ENCODE results near the gene AFF3.

AFF3 gene

DNA sequence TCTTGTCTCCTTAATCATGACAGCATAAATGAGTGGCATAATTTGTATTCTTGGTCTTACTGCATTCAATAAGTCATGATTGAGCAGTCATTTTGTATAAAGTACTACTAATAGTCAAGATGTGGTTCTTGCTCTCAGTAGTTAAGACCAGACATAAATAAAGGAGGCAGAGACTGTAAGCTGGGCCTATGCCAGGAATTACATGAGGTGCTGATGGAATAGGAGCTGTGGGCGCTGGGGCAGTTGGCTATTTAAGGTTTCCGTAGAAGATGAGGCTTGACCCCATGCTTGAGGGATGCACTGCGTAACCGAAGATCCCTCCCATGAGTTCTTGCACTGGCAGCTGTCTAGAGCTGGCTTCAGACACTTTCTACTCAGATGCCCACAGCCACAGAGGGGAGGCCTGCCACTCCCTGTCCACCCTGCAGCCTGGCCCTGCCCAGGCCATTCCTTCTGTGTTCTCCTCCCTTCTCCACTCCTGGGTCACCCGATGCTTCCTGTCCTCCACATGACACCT is 501.7 kb downstream of the AFF3 start:
- Histone ChIP-seq H3K27me3 (ENCODE audit: control insufficient read depth in 5 of 5, insufficient read depth in 4 of 5, low read length in 5 of 5) (no peaks in the 10 kb centered on the region), H3K9me3 (ENCODE audit: control insufficient read depth in 5 of 5, low read length in 5 of 5) (no peaks in the 10 kb centered on the region), H3K4me1 (ENCODE audit: control insufficient read depth in 5 of 5, insufficient read depth in 5 of 5, low read length in 5 of 5) (peaks cover 14 to 48% (median 38%) of the 10 kb centered on the region in 5 donors), H3K4me3 (ENCODE audit: low read depth in 1 of 5, low read length in 5 of 5) (no peak overlapping the region), H3K36me3 (ENCODE audit: control insufficient read depth in 5 of 5, insufficient read depth in 5 of 5, low read length in 5 of 5) (no peaks in the 10 kb centered on the region), H3K9ac (ENCODE audit: low read length in 5 of 5) (no peak overlapping the region), H3K27ac (ENCODE audit: low read depth, low read length) (no peak overlapping the region)

DNA sequence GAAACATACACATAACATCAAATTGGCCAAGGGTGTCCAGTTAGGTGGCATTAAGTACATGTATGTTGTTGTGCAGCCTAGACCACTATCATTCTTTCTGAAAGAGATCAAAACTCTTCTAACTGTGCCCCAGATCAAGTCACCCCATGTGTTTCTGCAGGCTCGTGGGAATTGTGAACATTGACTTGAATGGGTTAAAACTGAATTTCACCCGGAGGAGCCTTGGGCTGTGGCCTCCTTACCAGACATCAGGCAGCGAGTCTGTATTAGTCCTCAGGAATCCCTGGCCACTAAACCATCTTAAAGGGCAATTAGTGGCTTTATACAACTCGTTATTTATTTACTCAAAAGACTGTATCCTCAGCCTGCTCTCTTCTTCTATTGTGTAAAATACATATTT is 503.6 kb downstream of the AFF3 start:
- Histone ChIP-seq H3K27me3 (ENCODE audit: control insufficient read depth in 5 of 5, insufficient read depth in 4 of 5, low read length in 5 of 5) (no peaks in the 10 kb centered on the region), H3K36me3 (ENCODE audit: control insufficient read depth in 5 of 5, insufficient read depth in 5 of 5, low read length in 5 of 5) (no peaks in the 10 kb centered on the region), H3K9me3 (ENCODE audit: control insufficient read depth in 5 of 5, low read length in 5 of 5) (no peaks in the 10 kb centered on the region), H3K4me1 (ENCODE audit: control insufficient read depth in 5 of 5, insufficient read depth in 5 of 5, low read length in 5 of 5) (peaks cover 7 to 45% (median 25%) of the 10 kb centered on the region in 5 donors), H3K4me3 (ENCODE audit: low read depth in 1 of 5, low read length in 5 of 5) (no peak overlapping the region), H3K9ac (ENCODE audit: low read length in 5 of 5) (no peak overlapping the region), H3K27ac (ENCODE audit: low read depth, low read length) (no peak overlapping the region)

DNA sequence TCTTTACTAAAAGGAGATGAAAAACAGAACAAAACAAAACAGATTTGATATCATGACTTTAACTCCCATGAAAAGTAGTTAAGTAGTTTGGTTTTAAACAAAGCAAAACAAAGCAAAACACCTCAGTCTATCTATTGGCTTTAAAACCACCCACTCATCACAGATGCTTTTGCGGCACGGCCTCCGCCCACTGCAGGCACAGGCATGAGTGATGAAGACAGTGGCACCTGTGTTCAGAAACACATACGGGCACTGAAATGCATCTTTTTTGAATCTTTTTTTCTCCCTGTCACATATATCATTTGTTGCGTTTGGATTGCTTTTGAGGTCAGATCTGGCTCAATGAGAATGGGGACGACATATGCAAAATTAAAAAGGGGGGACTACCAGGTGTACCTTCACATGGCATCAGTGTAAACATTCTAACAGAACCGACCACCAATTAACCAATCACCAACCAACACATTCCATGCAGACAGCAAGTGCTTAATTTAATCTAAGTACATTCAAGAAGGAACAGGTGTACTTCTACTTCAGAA is 505.2 kb downstream of the AFF3 start:
- peaks cover 0 to 7% (median 0%) of the 10 kb centered on the region in 5 donors for H3K9me3 ChIP-seq (ENCODE audit: control insufficient read depth in 5 of 5, low read length in 5 of 5)
- no peaks in the 10 kb centered on the region for H3K36me3 ChIP-seq (ENCODE audit: control insufficient read depth in 5 of 5, insufficient read depth in 5 of 5, low read length in 5 of 5)
- H3K4me3 ChIP-seq (ENCODE audit: low read depth in 1 of 5, low read length in 5 of 5), result no peak overlapping the region
- H3K4me1 ChIP-seq (ENCODE audit: control insufficient read depth in 5 of 5, insufficient read depth in 5 of 5, low read length in 5 of 5), result peaks cover 7 to 39% (median 20%) of the 10 kb centered on the region in 5 donors
- peak overlapping the region; percentile 79 for H3K27ac ChIP-seq (ENCODE audit: low read depth, low read length)
- H3K9ac ChIP-seq (ENCODE audit: low read length in 5 of 5), result no peak overlapping the region
- H3K27me3 ChIP-seq (ENCODE audit: control insufficient read depth in 5 of 5, insufficient read depth in 4 of 5, low read length in 5 of 5), result no peaks in the 10 kb centered on the region

DNA sequence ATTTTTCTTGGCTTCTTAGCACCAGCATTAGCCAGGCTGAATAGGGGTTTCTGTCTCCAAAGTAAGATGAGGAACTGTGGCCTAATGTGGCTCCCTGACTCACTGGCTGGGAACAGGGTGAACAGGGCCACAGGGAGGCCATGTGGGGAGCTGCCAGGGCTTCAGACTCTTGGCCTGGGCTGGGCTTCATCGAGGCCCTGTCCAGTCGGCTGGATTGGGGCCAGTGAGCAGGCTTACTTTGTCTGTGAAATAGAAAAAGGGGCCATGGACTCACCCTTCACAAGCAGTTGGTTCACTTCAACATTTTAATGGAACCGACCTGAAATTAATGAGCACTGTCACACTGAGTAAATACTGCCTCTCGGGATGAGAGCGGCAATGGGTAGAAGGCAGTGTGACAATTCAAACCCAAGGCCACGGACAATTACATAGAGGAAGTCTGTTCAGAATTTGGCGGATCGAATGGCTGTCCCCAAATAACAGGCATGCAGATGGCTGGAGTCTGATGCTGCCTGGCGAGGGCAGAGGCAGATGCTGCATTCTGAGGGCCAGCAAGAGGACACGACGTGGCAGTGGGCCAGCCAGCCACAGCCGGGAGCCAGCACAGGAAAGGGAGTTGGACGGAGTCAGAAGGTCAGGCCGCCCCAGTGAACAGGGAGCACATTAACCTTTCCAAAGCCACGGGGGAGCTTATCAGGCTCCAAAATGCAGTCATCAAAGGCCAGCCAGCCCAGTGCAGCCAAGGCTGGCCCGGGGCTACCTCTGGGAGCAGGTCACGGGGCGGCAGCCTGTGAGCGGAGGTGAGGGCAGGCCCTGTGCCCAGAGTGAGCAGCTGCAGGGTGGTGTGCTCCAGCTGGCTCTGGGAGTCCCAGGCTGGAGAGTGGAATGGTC is 506.0 kb downstream of the AFF3 start:
- H3K4me1 ChIP-seq (ENCODE audit: control insufficient read depth in 5 of 5, insufficient read depth in 5 of 5, low read length in 5 of 5), result peaks cover 7 to 42% (median 20%) of the 10 kb centered on the region in 5 donors
- H3K9ac ChIP-seq (ENCODE audit: low read length in 5 of 5), result peak overlapping the region in 2 of 5 donors; percentile 31 to 37
- no peaks in the 10 kb centered on the region for H3K27me3 ChIP-seq (ENCODE audit: control insufficient read depth in 5 of 5, insufficient read depth in 4 of 5, low read length in 5 of 5)
- no peaks in the 10 kb centered on the region for H3K36me3 ChIP-seq (ENCODE audit: control insufficient read depth in 5 of 5, insufficient read depth in 5 of 5, low read length in 5 of 5)
- peak overlapping the region in 1 of 5 donors; percentile 38 for H3K4me3 ChIP-seq (ENCODE audit: low read depth in 1 of 5, low read length in 5 of 5)
- peaks cover 0 to 7% (median 0%) of the 10 kb centered on the region in 5 donors for H3K9me3 ChIP-seq (ENCODE audit: control insufficient read depth in 5 of 5, low read length in 5 of 5)
- peak overlapping the region; percentile 79 for H3K27ac ChIP-seq (ENCODE audit: low read depth, low read length)

DNA sequence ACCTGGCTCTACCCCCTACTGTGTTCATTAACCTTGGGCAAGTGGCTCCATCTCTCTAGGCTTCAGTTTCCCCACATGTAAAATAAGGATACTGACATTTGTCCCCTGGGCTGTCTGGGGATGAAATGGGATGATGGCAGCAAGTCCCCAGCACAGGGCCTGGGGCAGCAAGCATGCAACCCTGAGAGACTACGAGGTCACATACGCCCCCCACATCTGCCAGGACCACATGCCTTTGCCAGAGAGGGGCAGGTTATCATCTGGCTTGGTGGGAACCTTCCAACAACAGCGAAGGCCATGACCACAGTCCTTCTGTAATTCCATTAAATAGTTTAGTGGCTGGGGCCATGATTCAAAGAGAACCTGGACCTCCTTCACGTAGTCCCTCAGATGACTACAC is 506.7 kb downstream of the AFF3 start:
- H3K4me1 ChIP-seq (ENCODE audit: control insufficient read depth in 5 of 5, insufficient read depth in 5 of 5, low read length in 5 of 5), result peaks cover 7 to 42% (median 20%) of the 10 kb centered on the region in 5 donors
- H3K36me3 ChIP-seq (ENCODE audit: control insufficient read depth in 5 of 5, insufficient read depth in 5 of 5, low read length in 5 of 5), result no peaks in the 10 kb centered on the region
- no peak overlapping the region for H3K9ac ChIP-seq (ENCODE audit: low read length in 5 of 5)
- no peak overlapping the region for H3K4me3 ChIP-seq (ENCODE audit: low read depth in 1 of 5, low read length in 5 of 5)
- H3K27me3 ChIP-seq (ENCODE audit: control insufficient read depth in 5 of 5, insufficient read depth in 4 of 5, low read length in 5 of 5), result no peaks in the 10 kb centered on the region
- peaks cover 0 to 7% (median 0%) of the 10 kb centered on the region in 5 donors for H3K9me3 ChIP-seq (ENCODE audit: control insufficient read depth in 5 of 5, low read length in 5 of 5)
- H3K27ac ChIP-seq (ENCODE audit: low read depth, low read length), result peak overlapping the region; percentile 79

DNA sequence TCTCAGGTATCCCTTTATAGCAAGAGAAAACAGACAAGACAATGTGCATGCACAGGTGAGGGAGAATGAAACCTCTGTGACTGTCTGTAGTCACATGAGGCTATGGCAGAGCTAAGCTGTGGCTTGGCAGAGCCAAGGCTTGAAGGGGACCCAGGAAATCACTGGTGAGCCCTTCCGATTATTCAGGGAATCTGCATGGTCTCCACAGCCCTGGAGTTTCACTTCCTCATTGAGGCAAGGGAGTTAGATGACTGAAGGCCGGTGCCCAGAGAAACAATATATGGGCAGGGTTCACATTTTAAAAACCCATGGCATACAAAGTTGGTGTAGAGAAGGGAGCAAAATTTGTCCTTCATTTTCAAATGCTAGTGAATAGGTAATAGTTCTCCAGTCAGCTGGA is 508.2 kb downstream of the AFF3 start:
- no peak overlapping the region for H3K4me3 ChIP-seq (ENCODE audit: low read depth in 1 of 5, low read length in 5 of 5)
- no peak overlapping the region for H3K9ac ChIP-seq (ENCODE audit: low read length in 5 of 5)
- no peaks in the 10 kb centered on the region for H3K36me3 ChIP-seq (ENCODE audit: control insufficient read depth in 5 of 5, insufficient read depth in 5 of 5, low read length in 5 of 5)
- peaks cover 0 to 7% (median 0%) of the 10 kb centered on the region in 5 donors for H3K9me3 ChIP-seq (ENCODE audit: control insufficient read depth in 5 of 5, low read length in 5 of 5)
- H3K27ac ChIP-seq (ENCODE audit: low read depth, low read length), result no peak overlapping the region
- H3K27me3 ChIP-seq (ENCODE audit: control insufficient read depth in 5 of 5, insufficient read depth in 4 of 5, low read length in 5 of 5), result no peaks in the 10 kb centered on the region
- H3K4me1 ChIP-seq (ENCODE audit: control insufficient read depth in 5 of 5, insufficient read depth in 5 of 5, low read length in 5 of 5), result peaks cover 7 to 42% (median 20%) of the 10 kb centered on the region in 5 donors

DNA sequence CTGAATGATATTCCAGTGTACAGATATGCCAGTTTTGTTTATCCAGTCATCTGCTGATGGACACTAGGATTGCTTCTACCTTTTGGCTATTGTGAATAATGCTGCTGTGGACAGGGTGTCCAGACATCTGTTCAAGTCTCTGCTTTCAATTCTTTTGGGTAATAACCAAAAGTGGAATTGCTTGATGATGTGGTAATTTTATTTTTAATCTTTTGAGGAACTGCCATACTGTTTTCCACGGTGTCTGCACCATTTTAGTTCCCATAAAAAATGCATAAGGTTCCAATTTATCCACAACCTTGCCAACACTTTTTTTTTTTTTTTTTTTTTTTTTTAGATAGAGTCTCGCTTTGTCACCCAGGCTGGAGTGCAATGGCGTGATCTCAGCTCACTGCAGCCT is 510.7 kb downstream of the AFF3 start:
- Histone ChIP-seq H3K4me3 (ENCODE audit: low read depth in 1 of 5, low read length in 5 of 5) (no peak overlapping the region), H3K4me1 (ENCODE audit: control insufficient read depth in 5 of 5, insufficient read depth in 5 of 5, low read length in 5 of 5) (peaks cover 7 to 24% (median 11%) of the 10 kb centered on the region in 5 donors), H3K9ac (ENCODE audit: low read length in 5 of 5) (no peak overlapping the region), H3K36me3 (ENCODE audit: control insufficient read depth in 5 of 5, insufficient read depth in 5 of 5, low read length in 5 of 5) (no peaks in the 10 kb centered on the region), H3K9me3 (ENCODE audit: control insufficient read depth in 5 of 5, low read length in 5 of 5) (peaks cover 0 to 7% (median 0%) of the 10 kb centered on the region in 5 donors), H3K27me3 (ENCODE audit: control insufficient read depth in 5 of 5, insufficient read depth in 4 of 5, low read length in 5 of 5) (no peaks in the 10 kb centered on the region), H3K27ac (ENCODE audit: low read depth, low read length) (no peak overlapping the region)

DNA sequence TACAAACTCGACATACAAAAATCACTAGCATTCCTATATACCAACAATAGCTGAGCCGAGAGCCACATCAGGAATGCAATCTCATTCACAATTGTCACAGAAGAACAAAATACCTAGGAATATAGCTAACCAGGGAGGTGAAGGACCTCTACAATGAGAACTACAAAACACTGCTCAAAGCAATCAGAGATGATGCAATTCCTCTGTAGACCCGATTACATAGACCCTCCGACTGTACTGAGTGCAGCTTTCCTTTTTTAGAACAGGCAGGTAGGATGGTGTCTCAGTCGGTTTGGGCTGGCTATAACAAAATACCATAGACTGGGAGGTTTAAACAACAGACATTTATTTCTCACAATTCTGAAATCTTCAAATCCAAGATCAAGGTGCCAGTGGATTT is 513.1 kb downstream of the AFF3 start:
- H3K9me3 ChIP-seq (ENCODE audit: control insufficient read depth in 5 of 5, low read length in 5 of 5), result peaks cover 0 to 7% (median 0%) of the 10 kb centered on the region in 5 donors
- H3K27ac ChIP-seq (ENCODE audit: low read depth, low read length), result no peak overlapping the region
- no peaks in the 10 kb centered on the region for H3K27me3 ChIP-seq (ENCODE audit: control insufficient read depth in 5 of 5, insufficient read depth in 4 of 5, low read length in 5 of 5)
- no peak overlapping the region for H3K9ac ChIP-seq (ENCODE audit: low read length in 5 of 5)
- no peaks in the 10 kb centered on the region for H3K36me3 ChIP-seq (ENCODE audit: control insufficient read depth in 5 of 5, insufficient read depth in 5 of 5, low read length in 5 of 5)
- H3K4me1 ChIP-seq (ENCODE audit: control insufficient read depth in 5 of 5, insufficient read depth in 5 of 5, low read length in 5 of 5), result peaks cover 0 to 12% (median 6%) of the 10 kb centered on the region in 5 donors
- no peak overlapping the region for H3K4me3 ChIP-seq (ENCODE audit: low read depth in 1 of 5, low read length in 5 of 5)

DNA sequence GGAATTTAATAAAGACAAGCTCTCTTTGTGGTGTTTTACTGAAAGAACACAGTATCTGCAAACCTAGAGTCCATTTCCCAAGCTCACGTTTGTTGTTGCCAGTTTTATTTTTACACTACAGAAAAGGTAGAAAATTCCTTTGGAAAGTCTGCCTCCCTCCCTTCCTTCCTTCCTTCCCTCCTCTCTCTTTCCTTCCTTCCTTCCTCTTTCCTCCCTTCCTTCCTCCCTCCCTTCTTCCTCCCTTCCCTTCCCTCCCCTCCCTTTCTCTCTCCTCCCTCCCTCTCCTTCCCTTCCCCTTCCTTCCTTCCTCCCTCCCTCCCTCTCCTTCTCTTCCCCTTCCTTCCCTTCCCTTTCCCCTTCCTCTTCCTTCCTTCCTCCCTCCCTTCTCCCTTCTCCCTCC is 516.2 kb downstream of the AFF3 start:
- H3K4me1 ChIP-seq (ENCODE audit: control insufficient read depth in 5 of 5, insufficient read depth in 5 of 5, low read length in 5 of 5), result peaks cover 0 to 15% (median 6%) of the 10 kb centered on the region in 5 donors
- no peak overlapping the region for H3K4me3 ChIP-seq (ENCODE audit: low read depth in 1 of 5, low read length in 5 of 5)
- H3K9me3 ChIP-seq (ENCODE audit: control insufficient read depth in 5 of 5, low read length in 5 of 5), result no peaks in the 10 kb centered on the region
- H3K36me3 ChIP-seq (ENCODE audit: control insufficient read depth in 5 of 5, insufficient read depth in 5 of 5, low read length in 5 of 5), result no peaks in the 10 kb centered on the region
- H3K9ac ChIP-seq (ENCODE audit: low read length in 5 of 5), result no peak overlapping the region
- H3K27ac ChIP-seq (ENCODE audit: low read depth, low read length), result no peak overlapping the region
- no peaks in the 10 kb centered on the region for H3K27me3 ChIP-seq (ENCODE audit: control insufficient read depth in 5 of 5, insufficient read depth in 4 of 5, low read length in 5 of 5)

DNA sequence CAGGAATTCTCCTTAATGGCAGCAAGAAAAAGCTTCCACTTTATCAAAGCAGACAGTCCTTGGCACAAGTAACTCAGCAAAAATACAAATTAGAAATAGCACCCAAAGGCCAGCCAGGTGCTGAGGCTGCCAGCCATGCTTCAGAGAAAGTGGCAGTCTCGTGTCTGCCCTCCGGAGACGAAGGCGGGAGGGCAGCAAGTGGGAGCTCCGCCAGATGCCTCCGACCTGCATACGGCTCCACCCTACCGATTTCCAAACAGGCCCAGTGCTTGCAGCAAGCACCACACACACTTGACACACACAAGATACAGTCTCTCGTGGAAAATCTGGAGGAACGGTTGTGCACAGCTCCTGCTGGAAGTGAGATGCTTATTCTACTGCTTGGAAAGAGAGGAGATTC is 517.7 kb downstream of the AFF3 start:
- peaks cover 0 to 18% (median 6%) of the 10 kb centered on the region in 5 donors for H3K4me1 ChIP-seq (ENCODE audit: control insufficient read depth in 5 of 5, insufficient read depth in 5 of 5, low read length in 5 of 5)
- no peaks in the 10 kb centered on the region for H3K9me3 ChIP-seq (ENCODE audit: control insufficient read depth in 5 of 5, low read length in 5 of 5)
- H3K27me3 ChIP-seq (ENCODE audit: control insufficient read depth in 5 of 5, insufficient read depth in 4 of 5, low read length in 5 of 5), result no peaks in the 10 kb centered on the region
- H3K9ac ChIP-seq (ENCODE audit: low read length in 5 of 5), result no peak overlapping the region
- no peak overlapping the region for H3K27ac ChIP-seq (ENCODE audit: low read depth, low read length)
- peak overlapping the region in 1 of 5 donors; percentile 13 for H3K4me3 ChIP-seq (ENCODE audit: low read depth in 1 of 5, low read length in 5 of 5)
- no peaks in the 10 kb centered on the region for H3K36me3 ChIP-seq (ENCODE audit: control insufficient read depth in 5 of 5, insufficient read depth in 5 of 5, low read length in 5 of 5)

Measured in subcutaneous abdominal adipose tissue (tissue), 5 donors.